Dendritic cell treated with granulocyte-macrophage colony-stimulating factor and Interleukin-4, amounts not matched to agents 40 ng/mL and 50 ng/mL, for 4 days (primary cell): ENCODE data around the gene LRRC51.

Experiments used
- H3K27ac Mint-ChIP-seq: one replicate; pipeline ENCODE4 v1.8.0; 2022; ENCODE audit warnings: mild to moderate bottlenecking, mixed read lengths
- H3K27me3 Mint-ChIP-seq: one replicate; pipeline ENCODE4 v1.8.0; 2022; ENCODE audit warnings: mild to moderate bottlenecking, mixed read lengths
- H3K36me3 Mint-ChIP-seq: one replicate; pipeline ENCODE4 v1.8.0; 2022; ENCODE audit warnings: low read depth, mixed read lengths
- H3K4me1 Mint-ChIP-seq: one replicate; pipeline ENCODE4 v1.8.0; 2022; ENCODE audit warnings: low read depth, mixed read lengths
- H3K4me3 Mint-ChIP-seq: one replicate; pipeline ENCODE4 v1.8.0; 2022; ENCODE audit warnings: mild to moderate bottlenecking, moderate library complexity, mixed read lengths
- H3K9me3 Mint-ChIP-seq: one replicate; pipeline ENCODE4 v1.8.0; 2022; ENCODE audit warnings: mixed read lengths
- intact Hi-C: fragments of 100-400 bp; cut with micrococcal nuclease; formaldehyde crosslinking; loops from one replicate; pipeline ENCODE4 v1.15.0; 2022

The LRRC51 gene

GRCh38 chr11:72103754-72104167, 23.1 kb downstream of the LRRC51 start:
- Mint-ChIP-seq H3K9me3 (peaks cover 5% of the 10 kb centered on the region), H3K36me3 (peaks cover 86% of the 10 kb centered on the region), H3K4me3 (peak overlapping the region; percentile 96), H3K27ac (peak overlapping the region; percentile 92), H3K4me1 (peaks cover 51% of the 10 kb centered on the region), H3K27me3 (no peaks in the 10 kb centered on the region)
- intact Hi-C loops = loop anchor here (1.0 to 5.0 kb wide), 3 partner anchors 9 to 119 kb away; partner anchors contain the start of genes ANAPC15 and INPPL1

DNA sequence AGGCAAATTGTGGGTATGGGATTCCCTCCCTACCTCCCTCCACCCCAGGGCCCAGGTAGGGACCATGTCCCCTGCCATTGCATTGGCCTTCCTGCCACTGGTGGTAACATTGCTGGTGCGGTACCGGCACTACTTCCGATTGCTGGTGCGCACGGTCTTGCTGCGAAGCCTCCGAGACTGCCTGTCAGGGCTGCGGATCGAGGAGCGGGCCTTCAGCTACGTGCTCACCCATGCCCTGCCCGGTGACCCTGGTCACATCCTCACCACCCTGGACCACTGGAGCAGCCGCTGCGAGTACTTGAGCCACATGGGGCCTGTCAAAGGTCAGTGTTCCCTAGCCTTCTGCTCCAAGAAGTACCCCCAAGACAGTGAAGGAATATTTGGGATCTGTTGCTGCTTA, 25.2 kb downstream of the LRRC51 start, which contains the start of gene TOMT:
Gene TOMT (plus strand): TSS at position 37 of the 400 bp plus-strand sequence. CDS start 28 bp downstream, at position 65.
- no peaks in the 10 kb centered on the region for H3K27me3 Mint-ChIP-seq
- peaks cover 37% of the 10 kb centered on the region for H3K4me1 Mint-ChIP-seq
- H3K9me3 Mint-ChIP-seq = peaks cover 5% of the 10 kb centered on the region
- intact Hi-C loops = no loop called here
- H3K4me3 Mint-ChIP-seq = no peak within 1 kb of the TSS
- H3K36me3 Mint-ChIP-seq = peaks cover 83% of the 10 kb centered on the region
- peak within 1 kb of the TSS; percentile 92 for H3K27ac Mint-ChIP-seq

- H3K27ac Mint-ChIP-seq = peak overlapping the region; percentile 100
- H3K9me3 Mint-ChIP-seq = no peaks in the 10 kb centered on the region
- peak overlapping the region; percentile 93 for H3K4me3 Mint-ChIP-seq
- H3K27me3 Mint-ChIP-seq = no peaks in the 10 kb centered on the region
- peaks cover 41% of the 10 kb centered on the region for H3K36me3 Mint-ChIP-seq
- H3K4me1 Mint-ChIP-seq = peaks cover 34% of the 10 kb centered on the region
- intact Hi-C loops = loop anchor here (1.0 kb wide), 2 partner anchors 8 to 112 kb away; partner anchors contain the start of gene LAMTOR1
Observed at GRCh38 chr11:72111300-72112142, 30.9 kb downstream of the LRRC51 start.

- Mint-ChIP-seq H3K36me3 (peaks cover 38% of the 10 kb centered on the region), H3K4me1 (peaks cover 39% of the 10 kb centered on the region), H3K9me3 (no peaks in the 10 kb centered on the region), H3K27ac (peak within 1 kb of the TSS; percentile 100), H3K27me3 (no peaks in the 10 kb centered on the region), H3K4me3 (peak within 1 kb of the TSS; percentile 93)
- intact Hi-C loops = loop anchor here (1.0 kb wide), 2 partner anchors 9 to 111 kb away; partner anchors contain the start of gene LAMTOR1
Observed at GRCh38 chr11:72112143-72112977, 31.7 kb downstream of the LRRC51 start, which contains the start of gene ANAPC15. Gene ANAPC15, minus strand, starts transcription at chr11:72112695. Its CDS starts 1,419 bp downstream, at chr11:72111276.

DNA sequence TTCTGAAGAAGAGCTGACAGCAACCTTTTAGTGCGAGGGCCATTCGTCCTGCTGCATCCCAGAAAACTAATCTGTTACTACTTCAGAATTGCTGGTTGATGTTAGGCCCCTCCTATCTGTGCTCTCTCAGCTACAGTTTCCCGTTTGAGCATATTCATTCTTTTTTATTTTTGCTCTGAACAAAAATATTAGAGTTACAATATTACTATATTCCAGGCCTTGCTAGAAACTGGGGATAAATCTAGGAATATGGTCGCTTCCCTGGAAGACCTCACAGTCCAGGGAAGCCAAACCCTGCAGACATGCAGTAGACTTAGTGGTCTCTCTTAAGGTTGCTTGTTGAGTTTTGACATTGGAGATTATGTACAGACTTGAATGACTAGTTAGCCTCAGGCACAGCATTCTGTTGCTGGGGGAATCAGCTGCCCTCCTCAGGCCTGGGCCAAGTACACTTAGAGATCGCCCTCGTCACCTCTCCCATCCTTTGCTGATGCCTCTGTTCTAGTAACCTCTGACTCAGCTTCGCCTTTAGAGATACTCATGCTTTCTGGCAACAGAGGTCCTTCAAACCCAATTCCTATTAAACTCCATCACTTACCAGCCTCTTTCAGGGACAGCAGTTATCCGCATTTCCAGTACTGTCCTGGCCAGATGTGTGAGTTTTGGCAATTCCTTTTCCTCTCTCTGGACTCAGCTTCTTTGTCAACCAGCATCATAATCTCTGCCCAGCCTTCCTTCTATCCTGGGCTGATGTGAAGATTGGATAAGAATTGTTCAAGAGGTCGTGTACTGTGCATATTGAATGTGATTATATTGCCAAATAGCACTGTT, 32.5 kb downstream of the LRRC51 start:
- intact Hi-C loops = loop anchor here (1.0 kb wide), 2 partner anchors 10 to 110 kb away; partner anchors contain the start of gene LAMTOR1
- H3K27ac Mint-ChIP-seq = peak overlapping the region; percentile 100
- peaks cover 39% of the 10 kb centered on the region for H3K4me1 Mint-ChIP-seq

DNA sequence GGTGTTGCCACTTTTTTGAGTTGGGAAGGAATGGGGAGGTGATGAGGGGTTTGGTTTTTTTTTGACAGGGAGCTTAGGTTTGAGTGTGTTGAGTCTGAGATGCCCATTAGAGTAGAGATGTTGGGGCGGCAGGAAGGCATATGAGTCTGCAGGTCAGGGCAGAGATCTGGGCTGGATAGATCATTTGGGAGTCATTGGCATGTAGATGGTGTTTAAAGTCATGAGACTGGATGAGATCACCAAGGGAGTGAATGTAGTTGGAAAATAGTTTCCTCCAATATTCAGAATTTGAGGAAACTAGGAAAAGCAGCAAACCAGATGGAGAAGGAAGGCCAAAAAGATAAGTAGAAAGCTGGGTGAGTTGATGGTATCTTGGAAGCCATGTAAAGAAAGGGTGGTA, 33.9 kb downstream of the LRRC51 start:
- no peaks in the 10 kb centered on the region for H3K9me3 Mint-ChIP-seq
- peaks cover 16% of the 10 kb centered on the region for H3K36me3 Mint-ChIP-seq
- H3K27ac Mint-ChIP-seq = peak overlapping the region; percentile 100
- H3K4me1 Mint-ChIP-seq = peaks cover 50% of the 10 kb centered on the region
- H3K4me3 Mint-ChIP-seq = no peak overlapping the region
- intact Hi-C loops = no loop called here
- H3K27me3 Mint-ChIP-seq = no peaks in the 10 kb centered on the region

More for the DNA sequence above, 32.5 kb downstream of the LRRC51 start:
- H3K9me3 Mint-ChIP-seq = no peaks in the 10 kb centered on the region
- H3K4me3 Mint-ChIP-seq = peak overlapping the region; percentile 93
- peaks cover 30% of the 10 kb centered on the region for H3K36me3 Mint-ChIP-seq
- no peaks in the 10 kb centered on the region for H3K27me3 Mint-ChIP-seq

DNA sequence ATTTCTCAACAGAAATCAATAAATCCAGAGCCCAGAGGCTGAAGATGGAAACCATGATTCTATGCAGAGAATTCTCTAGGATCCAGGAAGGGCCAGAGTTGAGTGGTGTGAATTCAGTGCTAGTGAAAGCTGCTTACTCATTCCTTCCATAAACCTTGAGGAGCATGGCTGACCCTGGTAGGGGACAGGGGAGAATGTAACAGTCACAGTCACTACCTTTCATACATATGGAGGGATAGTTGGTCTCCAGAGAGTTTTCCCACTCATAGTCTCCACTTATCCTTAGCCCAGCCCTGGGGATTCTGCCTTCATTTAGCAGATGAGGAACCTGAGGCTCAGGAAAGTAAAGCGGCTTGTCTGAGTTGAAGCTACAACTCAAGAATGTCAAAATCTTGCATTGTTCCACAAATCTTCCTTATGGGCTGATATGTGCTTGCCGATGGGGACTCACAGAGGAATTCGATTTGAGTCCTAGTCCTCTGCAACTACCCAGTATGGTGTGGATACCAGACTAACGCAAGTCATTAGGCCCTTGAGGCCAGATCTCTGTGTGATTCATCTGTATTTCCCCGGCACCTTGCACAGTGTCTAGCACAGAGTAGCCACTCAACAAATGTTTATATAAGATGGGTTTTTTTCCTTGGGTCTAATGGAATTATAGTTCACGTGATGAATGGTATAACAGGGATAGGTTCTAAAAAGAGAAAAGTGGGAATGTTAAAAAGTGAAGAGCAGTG, 35.5 kb downstream of the LRRC51 start:
- Mint-ChIP-seq H3K27me3 (no peaks in the 10 kb centered on the region), H3K4me3 (no peak overlapping the region), H3K4me1 (peaks cover 40% of the 10 kb centered on the region), H3K36me3 (peaks cover 6% of the 10 kb centered on the region), H3K9me3 (no peaks in the 10 kb centered on the region), H3K27ac (no peak overlapping the region)
- intact Hi-C loops = no loop called here

- Mint-ChIP-seq H3K27ac (peak overlapping the region; percentile 8), H3K9me3 (no peaks in the 10 kb centered on the region), H3K4me1 (peaks cover 34% of the 10 kb centered on the region), H3K27me3 (no peaks in the 10 kb centered on the region), H3K4me3 (no peak overlapping the region), H3K36me3 (no peaks in the 10 kb centered on the region)
- intact Hi-C loops = no loop called here
Observed at GRCh38 chr11:72119198-72119597, 38.5 kb downstream of the LRRC51 start.

DNA sequence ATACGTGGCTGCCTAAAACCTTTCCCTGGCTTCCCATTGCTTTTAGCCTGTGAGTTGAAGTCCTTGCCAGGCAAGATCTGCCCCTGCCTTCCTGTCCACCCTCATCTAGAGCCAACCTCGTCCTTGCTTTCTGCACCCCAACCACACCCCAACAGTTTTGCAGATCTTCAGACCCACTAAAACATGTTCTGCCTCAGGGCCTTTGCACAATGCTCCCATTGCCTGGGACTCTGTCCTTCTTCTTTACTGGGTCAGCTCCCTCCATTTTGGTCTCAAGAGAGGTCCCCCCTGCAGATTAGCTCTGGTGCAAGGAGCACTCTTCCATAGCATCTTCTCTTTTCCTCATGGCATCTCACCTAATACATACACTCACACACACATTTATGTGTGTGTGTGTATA, 40.3 kb downstream of the LRRC51 start:
- Mint-ChIP-seq H3K27me3 (no peaks in the 10 kb centered on the region), H3K36me3 (no peaks in the 10 kb centered on the region), H3K9me3 (no peaks in the 10 kb centered on the region), H3K4me1 (peaks cover 37% of the 10 kb centered on the region), H3K27ac (no peak overlapping the region), H3K4me3 (no peak overlapping the region)
- intact Hi-C loops = no loop called here

DNA sequence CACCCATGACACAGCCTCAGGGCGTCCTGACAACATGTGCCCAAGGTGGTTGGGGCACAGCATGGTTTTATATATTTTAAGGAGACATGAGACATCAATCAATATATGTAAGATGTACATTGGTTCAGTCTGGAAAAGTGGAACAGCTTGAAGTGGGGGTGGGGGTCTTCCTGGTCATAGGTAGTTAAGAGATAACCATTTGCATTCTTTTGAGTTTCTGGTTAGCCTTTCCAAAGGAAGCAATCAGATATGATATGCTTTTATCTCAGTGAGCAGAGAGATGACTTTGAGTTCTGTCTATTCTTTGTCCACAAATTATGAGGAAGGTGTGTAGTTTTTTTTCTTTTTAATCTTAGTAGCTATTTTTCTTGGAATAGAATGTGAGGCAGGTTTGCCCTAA, 42.0 kb downstream of the LRRC51 start:
- Mint-ChIP-seq H3K4me3 (no peak overlapping the region), H3K4me1 (peaks cover 29% of the 10 kb centered on the region), H3K9me3 (no peaks in the 10 kb centered on the region), H3K36me3 (no peaks in the 10 kb centered on the region), H3K27ac (no peak overlapping the region), H3K27me3 (no peaks in the 10 kb centered on the region)
- intact Hi-C loops = no loop called here

- Mint-ChIP-seq H3K4me3 (no peak overlapping the region), H3K9me3 (peaks cover 2% of the 10 kb centered on the region), H3K36me3 (no peaks in the 10 kb centered on the region), H3K4me1 (peaks cover 29% of the 10 kb centered on the region), H3K27me3 (no peaks in the 10 kb centered on the region), H3K27ac (no peak overlapping the region)
- intact Hi-C loops = no loop called here
Observed at GRCh38 chr11:72123117-72123653, 42.5 kb downstream of the LRRC51 start.

DNA sequence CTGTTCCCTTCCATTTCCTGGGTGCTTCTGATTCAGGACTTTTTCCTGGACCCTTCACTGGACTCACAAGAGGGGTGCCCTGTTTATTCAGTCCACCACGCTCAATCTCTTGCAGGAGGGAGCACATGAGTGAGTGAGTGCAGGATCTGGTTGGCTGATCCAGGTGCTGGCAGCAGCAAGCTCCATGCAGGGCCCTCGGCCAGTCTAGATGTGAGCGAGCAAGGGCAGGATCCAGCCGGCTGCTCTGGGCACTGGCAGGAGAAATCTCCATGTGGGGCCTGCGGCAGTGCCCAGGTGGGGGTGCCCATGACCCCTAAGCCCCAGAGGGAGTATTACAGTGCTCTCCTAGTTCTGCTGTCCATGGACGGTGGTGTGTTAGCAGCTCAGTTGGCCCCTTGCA, 43.4 kb downstream of the LRRC51 start:
- Mint-ChIP-seq H3K27me3 (no peaks in the 10 kb centered on the region), H3K4me1 (peaks cover 27% of the 10 kb centered on the region), H3K9me3 (peaks cover 10% of the 10 kb centered on the region), H3K36me3 (peaks cover 8% of the 10 kb centered on the region), H3K4me3 (no peak overlapping the region), H3K27ac (peak overlapping the region; percentile 21)
- intact Hi-C loops = no loop called here
